ENCODE measurements around the gene TMEM33. TPM values are rescaled to one million over a fixed set of nuclear protein-coding genes. Genes with fewer than 3 reads are reported as not detected.

The TMEM33 gene
- total RNA-seq, 1 experiment from 2014 or later = 70.3 TPM

DNA sequence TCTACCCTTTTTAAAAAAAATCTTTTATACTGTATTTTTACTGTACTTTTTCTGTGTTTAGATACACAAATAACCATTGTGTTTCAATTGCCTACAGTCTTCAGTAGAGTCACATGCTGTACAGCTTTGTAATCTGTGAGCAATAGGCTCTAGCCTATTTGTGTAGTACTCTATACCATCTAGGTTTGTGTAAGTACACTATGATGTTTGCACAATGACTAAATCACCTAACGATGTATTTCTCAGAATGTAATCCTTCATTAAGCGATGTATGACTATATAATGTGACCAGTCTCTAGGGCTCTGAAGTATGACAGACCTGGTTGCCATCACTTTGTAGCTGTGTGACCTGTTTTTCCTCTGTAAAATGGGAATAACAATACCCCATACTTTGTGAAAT is 32.2 kb downstream of the TMEM33 start:
- POLR2A ChIA-PET (ENCODE audit: unreplicated experiment) = no interaction called here
- ATAC-seq = peak; percentile 99
- TF ChIP-seq EZH2phosphoT487 (IDR thresholded peaks at IDR 0.05; ENCODE audit: borderline replicate concordance, low read length) = no peak
- no peak for TF ChIP-seq EZH2 (IDR thresholded peaks at IDR 0.05; ENCODE audit: low read length, unreplicated experiment)
- TF ChIP-seq, protein P1, sequence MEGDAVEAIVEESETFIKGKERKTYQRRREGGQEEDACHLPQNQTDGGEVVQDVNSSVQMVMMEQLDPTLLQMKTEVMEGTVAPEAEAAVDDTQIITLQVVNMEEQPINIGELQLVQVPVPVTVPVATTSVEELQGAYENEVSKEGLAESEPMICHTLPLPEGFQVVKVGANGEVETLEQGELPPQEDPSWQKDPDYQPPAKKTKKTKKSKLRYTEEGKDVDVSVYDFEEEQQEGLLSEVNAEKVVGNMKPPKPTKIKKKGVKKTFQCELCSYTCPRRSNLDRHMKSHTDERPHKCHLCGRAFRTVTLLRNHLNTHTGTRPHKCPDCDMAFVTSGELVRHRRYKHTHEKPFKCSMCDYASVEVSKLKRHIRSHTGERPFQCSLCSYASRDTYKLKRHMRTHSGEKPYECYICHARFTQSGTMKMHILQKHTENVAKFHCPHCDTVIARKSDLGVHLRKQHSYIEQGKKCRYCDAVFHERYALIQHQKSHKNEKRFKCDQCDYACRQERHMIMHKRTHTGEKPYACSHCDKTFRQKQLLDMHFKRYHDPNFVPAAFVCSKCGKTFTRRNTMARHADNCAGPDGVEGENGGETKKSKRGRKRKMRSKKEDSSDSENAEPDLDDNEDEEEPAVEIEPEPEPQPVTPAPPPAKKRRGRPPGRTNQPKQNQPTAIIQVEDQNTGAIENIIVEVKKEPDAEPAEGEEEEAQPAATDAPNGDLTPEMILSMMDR (conservative IDR thresholded peaks at IDR 0.05; ENCODE audit: low read depth, low read length) = no peak

DNA sequence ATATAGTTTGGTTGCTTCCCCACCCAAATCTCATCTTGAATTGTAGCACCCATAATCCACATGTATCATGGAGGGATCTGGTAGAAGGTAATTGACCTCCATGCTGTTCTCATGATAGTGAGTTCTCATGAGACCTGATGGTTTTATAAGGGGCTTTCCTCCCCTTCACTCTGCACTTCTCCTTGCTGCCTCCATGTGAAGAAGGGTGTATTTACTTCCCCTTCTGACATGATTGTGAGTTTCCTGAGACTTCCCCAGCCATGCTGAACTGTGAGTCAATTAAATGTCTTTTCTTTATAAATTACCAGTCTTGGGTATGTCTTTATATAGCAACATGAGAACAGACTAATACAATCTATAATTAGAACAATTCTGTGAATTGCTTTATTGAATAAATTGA is 34.4 kb downstream of the TMEM33 start:
- no peaks in the 10 kb centered on the region for H4K20me1 ChIP-seq (ENCODE audit: low read length)
- no peak overlapping the region for H2AFZ ChIP-seq (ENCODE audit: low read length)
- H3K9me2 ChIP-seq (replicated peaks; ENCODE audit: low read length) = no peaks in the 10 kb centered on the region
- no peaks in the 10 kb centered on the region for H3F3A ChIP-seq (ENCODE audit: low read length, unreplicated experiment)
- ChIA-PET POLR2A (ENCODE audit: unreplicated experiment) (no interaction called here), CTCF (no interaction called here)
- no peaks in the 10 kb centered on the region for H3K27me3 ChIP-seq (ENCODE audit: low read length)
- H3K79me2 ChIP-seq (ENCODE audit: low read length) = no peaks in the 10 kb centered on the region
- TF ChIP-seq, protein P1 (conservative IDR thresholded peaks at IDR 0.05; ENCODE audit: low read depth, low read length) = no peak
- TF ChIP-seq EZH2 (IDR thresholded peaks at IDR 0.05; ENCODE audit: low read length, unreplicated experiment) = no peak
- no peak for TF ChIP-seq EZH2phosphoT487 (IDR thresholded peaks at IDR 0.05; ENCODE audit: borderline replicate concordance, low read length)
- H3K27ac ChIP-seq (ENCODE audit: low read length) = no peak overlapping the region
- H3K9me3 ChIP-seq (ENCODE audit: low read length) = no peaks in the 10 kb centered on the region
- no TSS peak for BruUV-seq (replicated peaks)
- intact Hi-C loops (cut with micrococcal nuclease) = loop anchor here (10.0 kb wide), 1 partner anchor 545 kb away; no protein-coding TSS in a partner anchor
- peaks cover 15% of the 10 kb centered on the region for H3K4me1 ChIP-seq (ENCODE audit: insufficient read depth, low read length)
- H3K36me3 ChIP-seq (ENCODE audit: low read depth, low read length) = no peaks in the 10 kb centered on the region
- no peak overlapping the region for H3K4me2 ChIP-seq (ENCODE audit: low read length)
- no peak overlapping the region for H3K4me3 ChIP-seq (ENCODE audit: low read length)
- H3K9ac ChIP-seq (ENCODE audit: low read length) = no peak overlapping the region
- ATAC-seq = no peak
- DNase-seq = no peak

More for the DNA sequence above, 32.2 kb downstream of the TMEM33 start:
- Histone ChIP-seq H3K27ac (ENCODE audit: low read length) (peak overlapping the region; percentile 57), H3K4me1 (ENCODE audit: insufficient read depth, low read length) (peaks cover 15% of the 10 kb centered on the region), H2AFZ (ENCODE audit: low read length) (no peak overlapping the region), H3K9me2 (replicated peaks; ENCODE audit: low read length) (no peaks in the 10 kb centered on the region), H3K36me3 (ENCODE audit: low read depth, low read length) (no peaks in the 10 kb centered on the region), H3K79me2 (ENCODE audit: low read length) (no peaks in the 10 kb centered on the region), H3K9me3 (ENCODE audit: low read length) (no peaks in the 10 kb centered on the region), H4K20me1 (ENCODE audit: low read length) (no peaks in the 10 kb centered on the region), H3K27me3 (ENCODE audit: low read length) (no peaks in the 10 kb centered on the region), H3K4me3 (ENCODE audit: low read length) (no peak overlapping the region), H3K9ac (ENCODE audit: low read length) (no peak overlapping the region), H3K4me2 (ENCODE audit: low read length) (no peak overlapping the region), H3F3A (ENCODE audit: low read length, unreplicated experiment) (no peaks in the 10 kb centered on the region)
- CTCF ChIA-PET = no interaction called here
- DNase-seq = peak; percentile 82
- intact Hi-C loops (cut with micrococcal nuclease) = loop anchor here (10.0 kb wide), 1 partner anchor 547 kb away; no protein-coding TSS in a partner anchor
- no TSS peak for BruUV-seq (replicated peaks)

- ChIA-PET POLR2A (ENCODE audit: unreplicated experiment) (no interaction called here), CTCF (no interaction called here)
- Histone ChIP-seq H3K79me2 (ENCODE audit: low read length) (no peaks in the 10 kb centered on the region), H3K36me3 (ENCODE audit: low read depth, low read length) (no peaks in the 10 kb centered on the region), H3F3A (ENCODE audit: low read length, unreplicated experiment) (no peaks in the 10 kb centered on the region), H3K27ac (ENCODE audit: low read length) (no peak overlapping the region), H3K9ac (ENCODE audit: low read length) (no peak overlapping the region), H3K4me3 (ENCODE audit: low read length) (no peak overlapping the region), H3K4me2 (ENCODE audit: low read length) (no peak overlapping the region), H3K27me3 (ENCODE audit: low read length) (no peaks in the 10 kb centered on the region), H2AFZ (ENCODE audit: low read length) (no peak overlapping the region), H3K4me1 (ENCODE audit: insufficient read depth, low read length) (no peaks in the 10 kb centered on the region), H3K9me2 (replicated peaks; ENCODE audit: low read length) (no peaks in the 10 kb centered on the region), H4K20me1 (ENCODE audit: low read length) (no peaks in the 10 kb centered on the region), H3K9me3 (ENCODE audit: low read length) (no peaks in the 10 kb centered on the region)
- TF ChIP-seq EZH2 (IDR thresholded peaks at IDR 0.05; ENCODE audit: low read length, unreplicated experiment) = no peak
- TF ChIP-seq EZH2phosphoT487 (IDR thresholded peaks at IDR 0.05; ENCODE audit: borderline replicate concordance, low read length) = no peak
- TF ChIP-seq, protein P1 (conservative IDR thresholded peaks at IDR 0.05; ENCODE audit: low read depth, low read length) = no peak
- ATAC-seq (no peak), DNase-seq (no peak)
- intact Hi-C loops (cut with micrococcal nuclease) = no loop called here
- BruUV-seq (replicated peaks) = no TSS peak
Observed at GRCh38 chr4:41975341-41975740, 40.1 kb downstream of the TMEM33 start.

Measured in PC-3 (cell line).